Activated CD4-positive, alpha-beta T cell treated with anti-CD3 and anti-CD28 coated beads, Interleukin-2, amount 50 U/mL, for 16 hours (primary cell): ENCODE measurements around the gene MRPL34.

Source experiments
- DNase-seq: peaks from one replicate; pipeline ENCODE4 v3.0.0-alpha.2; 2020

Gene MRPL34

DNA sequence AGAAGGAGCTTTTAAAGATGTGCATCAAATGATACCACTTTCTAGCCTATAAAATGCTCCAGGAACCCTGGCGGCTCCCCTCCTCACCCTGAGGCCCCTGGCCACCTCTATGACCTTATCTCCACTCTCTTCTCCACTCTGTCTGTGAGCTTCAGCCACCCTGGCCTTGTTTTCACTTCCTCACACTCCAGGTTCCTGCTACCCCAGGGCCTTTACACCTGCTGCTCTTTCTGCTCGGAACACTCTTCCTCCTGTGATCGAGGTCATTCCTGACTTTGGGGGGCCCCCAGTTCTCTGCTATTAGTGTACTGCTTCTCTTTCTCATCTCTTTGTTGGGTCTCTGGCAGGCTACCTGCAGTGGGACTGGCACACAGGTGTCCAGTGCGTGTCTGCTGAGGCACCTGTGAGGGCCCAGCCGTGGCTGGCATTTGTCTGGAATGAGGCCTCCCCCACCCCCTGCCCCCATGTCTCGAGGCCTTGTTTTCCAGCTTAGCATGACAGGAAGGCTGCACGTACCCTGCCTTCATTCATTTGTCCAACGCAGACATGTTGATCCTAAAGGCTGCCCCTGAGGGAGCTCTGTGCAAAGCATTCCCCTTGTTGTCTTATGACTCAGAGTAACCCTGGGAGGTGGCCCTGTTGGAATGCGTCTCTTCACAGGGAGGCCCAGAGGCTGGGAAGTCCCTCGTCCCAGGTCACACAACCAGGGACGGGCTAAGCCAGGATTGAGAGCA lies 6.0 kb downstream of the MRPL34 start:
- DNase-seq = no peak

DNA sequence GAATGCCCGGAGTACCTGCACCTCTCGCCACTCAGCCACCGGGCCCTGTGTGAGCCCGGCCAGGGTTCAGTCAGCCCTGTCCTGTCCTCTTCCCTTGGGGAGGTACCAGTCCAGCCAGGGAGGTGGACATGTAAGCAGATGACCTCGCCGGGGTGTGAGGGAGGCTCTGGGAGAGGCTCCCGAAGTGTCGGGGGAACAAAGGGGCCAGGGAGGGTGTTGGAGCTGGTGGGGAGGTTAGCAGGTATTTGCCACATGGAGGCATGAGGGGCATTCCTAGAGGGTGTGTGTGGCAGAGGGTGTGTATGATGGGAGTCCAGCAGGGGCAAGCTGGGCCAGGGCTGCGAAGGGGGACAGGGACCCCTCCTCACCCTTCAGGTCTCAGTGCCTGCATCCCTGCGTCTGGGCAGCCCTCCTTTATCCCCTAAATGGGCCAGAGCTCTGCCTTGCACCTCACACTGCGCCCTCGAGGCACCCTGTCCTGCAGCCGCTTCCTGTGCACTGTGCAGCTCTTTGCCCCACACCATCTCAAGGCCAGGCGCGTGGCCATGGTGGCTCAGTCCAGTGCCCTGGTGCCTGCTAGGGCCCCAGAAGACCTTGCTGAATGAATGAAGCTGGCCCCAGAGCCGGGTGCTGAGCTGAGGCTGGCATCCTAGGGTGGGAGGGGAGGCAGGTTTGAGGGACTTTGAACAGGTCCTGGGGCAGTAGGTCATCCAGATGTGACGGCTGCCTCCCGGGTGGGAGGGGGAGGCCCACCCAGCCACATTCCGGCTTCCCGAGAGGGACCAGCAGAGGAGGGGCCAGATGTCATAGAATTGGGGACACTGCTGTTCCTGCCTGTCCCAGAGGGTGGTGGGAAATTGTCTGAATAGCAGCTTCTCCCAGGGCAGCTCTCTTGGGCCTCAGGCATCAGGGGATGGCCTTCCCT lies 6.8 kb downstream of the MRPL34 start:
- no peak for DNase-seq

GRCh38 chr19:17314007-17314593 lies 8.4 kb downstream of the MRPL34 start:
- DNase-seq = no peak

DNA sequence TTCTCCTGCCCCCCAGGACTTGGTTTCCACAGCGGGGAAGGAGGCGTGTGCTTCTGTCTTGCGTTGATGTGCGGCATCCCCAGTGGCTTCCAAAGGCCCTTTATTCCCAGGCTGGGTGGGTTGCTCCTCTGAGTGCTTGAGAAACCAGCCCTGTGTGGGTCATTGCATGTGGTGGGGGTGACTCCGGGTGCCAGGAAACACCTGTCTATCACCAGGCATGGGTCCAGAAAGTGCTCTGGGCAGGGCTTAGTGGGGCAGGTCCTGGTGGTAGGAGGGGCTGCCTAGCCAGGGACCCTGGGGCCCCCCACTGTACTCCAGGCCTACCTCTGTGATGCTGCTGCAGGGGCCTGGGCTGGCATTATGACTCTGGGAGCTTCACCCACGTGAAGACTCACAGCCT lies 13.3 kb downstream of the MRPL34 start:
- no peak for DNase-seq

DNA sequence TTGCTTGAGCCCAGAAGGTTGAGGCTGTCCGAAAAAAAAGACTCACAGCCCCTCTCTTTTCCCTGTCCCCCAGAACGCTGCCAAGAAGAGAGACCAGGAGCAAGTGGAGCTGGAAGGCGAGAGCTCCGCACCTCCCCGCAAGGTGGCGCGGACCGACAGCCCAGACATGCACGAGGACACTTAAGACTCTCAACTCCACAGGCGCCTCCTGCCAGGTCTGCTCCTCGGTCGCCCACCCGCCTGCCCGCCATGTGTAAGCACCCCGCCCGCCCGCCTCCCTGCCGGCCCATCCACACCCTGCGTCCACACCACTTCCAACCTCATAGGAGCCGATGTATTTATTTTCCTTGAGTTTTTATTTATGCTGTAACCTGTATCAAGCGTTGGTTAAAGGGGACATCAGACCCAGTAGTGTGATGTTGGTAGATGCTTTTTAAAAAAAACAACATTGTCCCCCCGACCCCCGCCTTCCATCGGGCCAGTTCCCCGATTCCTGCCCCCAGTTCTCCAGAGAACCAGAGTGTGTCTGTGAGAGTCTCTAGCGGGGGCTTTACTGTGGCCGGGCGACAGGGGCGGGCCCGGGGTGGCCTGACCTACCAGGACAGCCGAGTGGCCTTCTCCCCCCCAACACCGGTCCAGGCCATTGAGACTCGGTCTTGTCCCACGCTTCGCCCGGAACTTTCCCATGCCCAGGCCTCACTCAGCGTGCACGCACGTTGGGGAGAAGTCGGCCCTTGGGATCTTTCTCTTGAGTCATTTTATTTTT lies 14.0 kb downstream of the MRPL34 start:
- no peak for DNase-seq

GRCh38 chr19:17320435-17320834 lies 14.8 kb downstream of the MRPL34 start:
- DNase-seq = no peak

DNA sequence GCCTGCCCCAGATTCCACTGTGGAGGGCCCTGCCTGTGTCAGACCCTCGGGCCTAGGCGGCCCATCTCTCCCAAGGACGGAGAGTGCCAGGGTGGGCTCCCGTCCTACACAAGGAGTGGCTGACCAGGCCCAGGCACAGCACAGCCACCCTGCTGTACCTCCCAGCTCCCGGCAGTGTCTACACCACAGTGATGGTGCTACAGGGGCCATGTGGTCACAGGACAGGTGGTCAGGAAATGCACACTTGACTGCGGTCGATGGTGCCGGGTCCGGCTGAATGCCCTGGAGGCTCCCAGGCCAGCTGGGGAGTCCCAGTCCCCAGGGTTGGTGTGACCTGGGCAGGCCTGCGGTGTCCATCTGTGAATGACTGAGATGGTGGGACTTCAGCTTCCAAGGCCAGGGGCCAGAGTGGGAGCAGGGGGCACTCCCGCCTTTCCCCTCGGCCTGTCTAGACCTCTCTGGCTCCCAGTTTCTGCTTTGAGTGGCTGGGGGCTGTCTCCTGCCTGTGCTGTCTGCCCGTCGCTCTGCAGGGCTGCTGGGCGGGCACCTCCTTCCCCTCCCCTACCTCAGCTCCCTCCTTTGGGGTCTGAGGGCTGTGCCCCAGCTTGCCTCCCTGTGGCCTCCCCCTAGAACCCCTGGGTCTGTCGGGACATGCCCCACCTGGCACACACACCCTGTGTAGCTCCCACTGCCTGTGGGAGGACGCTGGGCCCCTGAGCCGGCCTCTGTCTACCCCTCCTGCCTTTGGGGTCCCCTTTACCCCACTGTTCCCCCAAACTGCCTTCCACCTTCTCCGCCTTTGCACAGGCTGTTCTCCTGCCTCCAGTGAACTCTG lies 16.2 kb downstream of the MRPL34 start:
- DNase-seq = no peak

DNA sequence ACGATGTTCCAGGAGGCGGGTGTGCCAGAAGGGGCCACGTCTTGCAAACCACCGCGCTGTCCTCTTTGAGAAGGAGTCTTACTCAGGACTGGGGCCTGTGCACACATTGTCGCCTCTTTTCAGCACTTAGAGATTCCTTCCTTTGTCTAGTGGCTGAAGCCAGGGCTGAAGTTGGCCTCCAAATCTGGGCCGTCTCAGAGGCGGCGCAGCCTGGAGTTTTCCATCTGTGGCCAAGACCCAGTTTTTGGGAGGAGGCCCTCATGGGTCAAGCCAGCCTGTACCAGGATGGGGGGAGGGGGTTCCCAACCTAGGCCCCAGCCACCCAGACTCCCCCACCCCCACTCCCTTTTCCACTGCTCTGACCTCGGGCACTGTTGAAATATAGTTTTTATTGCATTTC lies 17.2 kb downstream of the MRPL34 start:
- DNase-seq = no peak

DNA sequence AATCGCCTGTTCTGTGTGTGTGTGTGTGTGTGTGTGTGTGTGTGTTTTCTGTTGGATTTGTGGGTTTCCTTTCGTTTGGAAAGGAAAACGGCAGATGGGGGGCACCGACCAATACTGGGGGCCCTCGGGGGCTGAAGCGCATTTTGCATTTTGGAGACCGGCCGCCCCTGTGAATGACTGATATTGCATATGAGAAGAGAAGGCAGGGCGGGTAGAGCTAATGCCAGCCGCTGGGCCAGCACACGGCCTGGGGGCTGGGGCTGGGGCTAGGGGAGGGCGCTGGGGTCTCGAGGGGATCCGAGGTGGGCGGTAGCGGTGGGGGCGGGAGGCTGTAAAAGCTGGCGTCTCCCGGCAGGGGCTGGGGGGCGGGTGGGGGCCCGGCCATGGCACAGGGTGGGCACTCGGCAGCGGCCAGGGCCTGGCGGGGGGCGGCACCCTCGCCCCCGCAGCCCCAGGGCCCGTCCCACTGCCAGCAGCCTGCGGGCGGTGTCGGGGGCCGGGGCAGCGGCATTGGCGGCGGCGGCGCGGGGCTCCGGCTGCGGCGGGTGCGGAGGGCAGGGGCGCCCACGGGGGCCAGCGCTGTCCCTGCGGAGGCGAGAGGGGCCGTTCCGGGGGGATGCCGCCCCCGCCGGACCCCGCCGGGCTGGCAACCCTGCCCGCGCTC lies 17.8 kb downstream of the MRPL34 start:
- DNase-seq = no peak

GRCh38 chr19:17323964-17324332 lies 18.3 kb downstream of the MRPL34 start:
- DNase-seq = no peak

DNA sequence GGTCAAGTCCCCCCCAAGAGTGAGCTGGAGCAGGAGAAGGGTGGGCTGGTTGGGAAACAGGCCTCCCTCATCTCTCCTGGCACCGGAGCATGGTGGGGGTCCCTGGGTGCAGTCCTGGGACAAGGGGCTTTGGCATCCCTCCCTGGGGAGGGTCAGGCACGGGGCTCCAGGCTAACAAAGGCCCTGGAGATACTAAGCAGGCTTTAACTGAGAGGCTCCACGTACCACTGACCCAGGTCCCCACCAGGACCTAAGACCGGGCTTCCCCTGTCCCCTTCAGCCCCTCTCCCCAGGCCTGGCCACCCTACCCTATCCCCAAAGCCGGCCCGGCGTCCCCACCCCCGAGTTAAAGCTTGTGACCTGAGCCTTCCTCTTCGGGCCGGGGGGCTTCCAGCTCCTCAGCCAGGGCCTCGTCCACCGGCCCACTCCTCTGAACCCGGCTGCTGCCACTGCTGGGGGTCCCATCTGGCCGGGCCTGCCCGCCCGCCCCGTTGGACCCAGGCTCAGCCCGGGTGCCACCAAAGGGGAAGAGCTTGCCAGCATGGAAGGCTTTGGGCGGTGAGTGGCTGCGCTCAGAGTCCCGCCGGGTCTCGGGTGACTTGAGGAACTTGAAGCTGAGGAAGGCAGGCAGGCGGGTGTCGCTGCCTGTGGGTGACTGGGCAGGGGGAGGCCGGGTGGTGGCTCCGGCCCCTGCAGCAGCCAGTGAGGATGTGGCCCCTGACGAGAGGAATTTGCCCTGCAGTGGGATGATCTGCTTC lies 18.9 kb downstream of the MRPL34 start:
- no peak for DNase-seq

DNA sequence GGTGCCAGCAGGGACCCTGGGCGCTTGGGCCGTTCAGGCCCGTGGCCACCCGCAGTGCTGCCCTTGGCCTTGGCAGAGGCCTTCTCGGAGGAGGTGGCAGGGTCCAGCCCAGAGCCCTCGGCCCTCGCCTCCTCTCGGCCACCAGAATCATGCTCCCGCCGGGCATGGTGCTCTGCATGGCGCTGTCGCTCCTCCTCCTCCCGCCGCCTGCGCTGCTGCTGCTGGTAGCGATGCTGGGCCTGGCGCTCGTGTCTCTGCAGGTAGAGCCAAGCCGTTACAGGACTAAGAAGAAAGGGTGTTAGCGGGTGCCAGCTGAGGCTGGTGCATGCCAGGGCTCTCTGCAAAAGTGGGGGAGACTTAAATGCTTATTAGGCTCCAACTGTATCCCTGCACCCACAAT lies 19.5 kb downstream of the MRPL34 start:
- no peak for DNase-seq

DNA sequence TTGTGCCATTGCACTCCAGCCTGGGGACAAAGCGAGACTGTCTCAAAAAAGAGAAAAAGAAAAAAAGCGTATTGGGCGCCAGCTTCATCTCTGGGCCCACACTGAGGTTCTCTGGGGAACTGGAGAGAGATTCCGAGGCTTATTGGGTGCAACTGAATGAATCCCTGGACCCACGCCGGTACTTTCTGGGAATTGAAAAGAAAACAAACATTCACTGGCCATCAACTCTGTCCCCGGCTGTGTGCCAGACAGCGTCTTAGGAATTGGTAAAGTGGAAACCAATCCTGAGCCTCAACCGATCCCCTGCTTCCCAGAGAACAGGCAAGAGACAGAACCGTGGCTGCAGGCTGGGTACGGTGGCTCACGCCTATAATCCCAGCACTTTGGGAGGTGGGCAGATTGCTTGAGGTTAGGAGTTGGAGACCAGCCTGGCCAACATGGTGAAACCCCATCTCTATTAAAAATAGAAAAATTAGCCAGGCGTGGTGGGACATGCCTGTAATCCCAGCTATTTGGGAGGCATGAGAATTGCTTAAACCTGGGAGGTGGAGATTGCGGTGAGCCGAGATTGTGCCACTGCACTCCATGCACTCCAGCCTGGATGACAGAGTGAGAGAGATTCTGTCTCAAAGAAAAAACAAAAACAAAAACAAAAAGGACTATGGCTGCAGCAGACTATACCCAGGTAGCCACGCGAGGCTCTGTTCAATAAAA lies 20.4 kb downstream of the MRPL34 start:
- DNase-seq = no peak

GRCh38 chr19:17326595-17326966 lies 20.9 kb downstream of the MRPL34 start:
- no peak for DNase-seq

- no peak for DNase-seq
Observed at GRCh38 chr19:17327068-17327653, 21.5 kb downstream of the MRPL34 start.

DNA sequence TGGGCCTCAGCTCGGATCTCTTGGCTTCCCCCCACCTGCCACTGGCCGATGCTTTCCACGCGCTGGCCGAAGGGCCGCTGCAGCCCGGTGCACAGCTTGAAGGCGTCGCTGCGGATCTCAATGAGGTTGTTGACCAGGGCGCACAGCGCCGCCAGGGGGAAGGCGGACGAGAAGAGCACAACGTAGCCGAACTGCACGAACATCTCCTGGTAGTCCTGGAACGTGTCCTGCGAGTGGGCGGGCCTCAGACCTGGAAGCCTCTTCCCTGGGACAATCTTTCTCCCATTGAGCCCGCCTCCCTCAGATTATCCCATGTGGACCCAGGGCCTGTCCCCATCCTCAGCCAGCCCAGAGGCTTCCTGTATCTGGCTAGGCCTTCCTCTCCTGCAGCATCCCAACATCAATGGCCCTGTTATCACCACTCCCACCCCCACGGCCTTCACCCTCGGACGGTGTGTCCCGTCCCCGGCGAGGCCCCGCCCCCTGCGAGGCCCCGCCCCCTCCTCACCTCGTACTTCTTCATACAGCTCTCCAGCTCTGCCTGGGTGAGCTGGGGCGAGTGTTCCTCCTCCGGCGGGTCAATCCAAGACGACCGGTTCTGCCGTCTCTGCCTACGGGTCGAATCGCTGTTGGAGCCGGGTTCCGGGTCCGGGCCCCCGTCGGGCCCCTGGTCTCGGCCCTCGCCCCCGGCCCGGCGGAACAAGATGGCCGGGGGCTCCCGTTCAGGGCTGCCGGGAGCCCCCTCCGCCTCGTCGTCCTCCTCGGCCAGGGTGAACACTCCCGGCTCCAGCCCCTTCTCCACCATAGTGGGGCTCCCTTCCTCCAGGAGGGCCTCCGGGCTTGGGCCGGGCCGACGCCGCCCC lies 22.2 kb downstream of the MRPL34 start:
- no peak for DNase-seq

GRCh38 chr19:17328517-17329365 lies 23.1 kb downstream of the MRPL34 start:
- no peak for DNase-seq
